GM12878 (cell line): ENCODE results near the gene TSHZ3. TPM values are rescaled to one million over a fixed set of nuclear protein-coding genes. Genes with fewer than 3 reads are reported as not detected.

Experiments used
- ATAC-seq: fragments of 200-7000 bp; cut with Tn5 transposase; 3 replicates; pipeline ENCODE4 v1.9.1; 2020; ENCODE audit warnings: mild to moderate bottlenecking, moderate library complexity
- BruUV-seq: library from RNA; stranded (reverse); fragments of 400-500 nt; replicated peaks from 2 replicates; lab custom pipeline; 2021; lab: Mats Ljungman, UMichigan
- CTCF ChIA-PET: fragments of 300-600 bp; sonication (Branson Sonifier 250); formaldehyde crosslinking; extraction: SDS; loops from one replicate; lab custom pipeline; 2021; ENCODE audit warnings: inconsistent platforms; lab: Yijun Ruan, JAX
- POLR2A ChIA-PET: fragments of 350-600 bp; formaldehyde crosslinking; extraction: SDS; loops from one replicate; lab custom pipeline; 2021; ENCODE audit warnings: inconsistent platforms; lab: Charles Lee
- RAD21 ChIA-PET: fragments of 300-600 bp; sonication (Branson Sonifier 250); formaldehyde crosslinking; loops from one replicate; lab custom pipeline; 2023; ENCODE audit warnings: antibody characterized with exemption; ENCODE audit not compliant: unreplicated experiment; lab: Charles Lee
- SMC1A ChIA-PET: fragments of 300-600 bp; sonication (Branson Sonifier 250); formaldehyde crosslinking; loops from one replicate; lab custom pipeline; 2023; ENCODE audit not compliant: unreplicated experiment, uncharacterized antibody; lab: Charles Lee
- DNase-seq: peaks from one replicate; pipeline ENCODE4 v3.0.0-alpha.2; 2011; ENCODE audit warnings: low read depth, low spot score
- FAIRE-seq: peaks from 3 replicates; lab custom pipeline; 2011; peaks lifted over from hg19 to GRCh38; lab: Jason Lieb, UNC
- H2AFZ ChIP-seq: 2 replicates; pipeline ENCODE4 v1.6.0; 2011; ENCODE audit warnings: low read depth, low read length, control low read depth; ENCODE audit not compliant: control insufficient read depth
- H3K27ac ChIP-seq: 2 replicates; pipeline ENCODE4 v1.5.1; 2011; ENCODE audit warnings: control low read depth; ENCODE audit not compliant: control insufficient read depth, insufficient read depth
- H3K27me3 ChIP-seq, 2 experiments: replicated peaks in 1 of 2; 2 replicates each; pipeline versions ENCODE4 v1.6.0 to v1.6.1; 2011; ENCODE audit warnings: low read length in 1 of 2; ENCODE audit not compliant: control insufficient read depth in 2 of 2, insufficient read depth in 2 of 2
- H3K36me3 ChIP-seq, 2 experiments: 2 replicates each; pipeline ENCODE4 v1.5.1; 2011; ENCODE audit warnings: low read length in 1 of 2; ENCODE audit not compliant: control insufficient read depth in 2 of 2, insufficient read depth in 2 of 2
- H3K4me1 ChIP-seq: 2 replicates; pipeline ENCODE4 v1.6.1; 2011; ENCODE audit warnings: mild to moderate bottlenecking, low read length, moderate library complexity, mixed read lengths; ENCODE audit not compliant: control insufficient read depth, insufficient read depth
- H3K4me2 ChIP-seq: 2 replicates; pipeline ENCODE4 v1.6.0; 2011; ENCODE audit warnings: control low read depth; ENCODE audit not compliant: control insufficient read depth, insufficient read depth
- H3K4me3 ChIP-seq: fragments of 200-600 bp; sonication (generic); 2 replicates; pipeline ENCODE4 v1.5.1; 2016
- H3K79me2 ChIP-seq: 2 replicates; pipeline ENCODE4 v1.6.0; 2011; ENCODE audit warnings: low read length; ENCODE audit not compliant: control insufficient read depth, insufficient read depth
- H3K9ac ChIP-seq: 2 replicates; pipeline ENCODE4 v1.8.0; 2011; ENCODE audit warnings: low read length, control low read depth, mixed read lengths; ENCODE audit not compliant: control insufficient read depth, insufficient read depth
- H3K9me3 ChIP-seq: replicated peaks from 3 replicates; pipeline ENCODE4 v1.5.1; 2011; ENCODE audit warnings: mild to moderate bottlenecking, low read length; ENCODE audit not compliant: control insufficient read depth, insufficient read depth
- H4K20me1 ChIP-seq: 2 replicates; pipeline ENCODE4 v1.6.0; 2011; ENCODE audit not compliant: control insufficient read depth, insufficient read depth
- CEBPB ChIP-seq, 2 experiments: fragments of 150-350 bp in 1 of 2; IDR thresholded peaks; 2 replicates each; pipeline ENCODE4 v1.6.1; 2012 to 2014; ENCODE audit warnings: low read depth in 2 of 2, low read length in 2 of 2, borderline replicate concordance in 1 of 2, inconsistent platforms in 1 of 2
- GABPA ChIP-seq: IDR thresholded peaks from 2 replicates; pipeline ENCODE4 v1.6.1; 2014; ENCODE audit warnings: antibody characterized with exemption, low read depth, mild to moderate bottlenecking, inconsistent platforms
- MTA2 ChIP-seq: fragments of 450-650 bp; IDR thresholded peaks from 2 replicates; pipeline ENCODE4 v1.6.1; 2016; ENCODE audit warnings: low read depth, mild to moderate bottlenecking, moderate library complexity
- MYC ChIP-seq: IDR thresholded peaks from 2 replicates; pipeline ENCODE4 v1.6.1; 2011; ENCODE audit warnings: mild to moderate bottlenecking, low read length, moderate library complexity, inconsistent platforms; ENCODE audit not compliant: insufficient read depth, insufficient replicate concordance, insufficient read length, severe bottlenecking
- POLR2A ChIP-seq: IDR thresholded peaks from 2 replicates; pipeline ENCODE4 v1.6.1; 2011; ENCODE audit warnings: low read depth, mild to moderate bottlenecking, low read length
- SREBF1 ChIP-seq: IDR thresholded peaks from 2 replicates; pipeline ENCODE4 v1.6.1; 2012; ENCODE audit warnings: mild to moderate bottlenecking, low read length
- TAF1 ChIP-seq: IDR thresholded peaks from 2 replicates; pipeline ENCODE4 v1.6.1; 2011; ENCODE audit warnings: mild to moderate bottlenecking, low read depth, low read length, borderline replicate concordance
- WGBS: methylation state at CpG from one replicate; pipeline ENCODE4 v1.1.6; 2016; ENCODE audit warnings: low lambda C conversion rate; ENCODE audit not compliant: insufficient replicate concordance, insufficient coverage; ENCODE audit errors: missing lambda C conversion rate; 5-methylcytosine and 5-hydroxymethylcytosine counted together
- in situ Hi-C: fragments of 300-500 bp; cut with MboI; formaldehyde crosslinking; loops from 9 replicates; pipeline ENCODE4 v1.14.3; 2018; ENCODE audit warnings: mixed read lengths
- intact Hi-C: fragments of 100-400 bp; cut with micrococcal nuclease; formaldehyde crosslinking; loops from one replicate; pipeline ENCODE4 v1.14.2; 2022; ENCODE audit not compliant: unreplicated experiment
- polyA plus RNA-seq, 11 experiments: library from polyadenylated mRNA; depleted of rRNA in 4 of 11; unstranded in 6 of 11; stranded (reverse) in 5 of 11; fragments of >200 nt; fragmentation: Nextera tagmentation in 4 of 11; fragmentation: Illumina TruSeq in 1 of 11; extraction: Ambion mirVana in 4 of 11; extraction: Trizol in 1 of 11; gene quantifications; 1 replicate in 1 of 11; 2 replicates in 10 of 11; pipeline versions ENCODE4 v1.2.1 to v1.2.3, GENCODE V29; 2011 to 2016; ENCODE audit warnings: inconsistent platforms in 2 of 11, missing spikeins in 2 of 11, low read depth in 1 of 11
- total RNA-seq, 4 experiments: library from RNA; depleted of rRNA in 3 of 4; stranded (reverse); fragments of >200 nt in 3 of 4; fragmentation: Illumina TruSeq in 1 of 4; extraction: Trizol in 1 of 4; gene quantifications; 2 replicates each; pipeline versions ENCODE4 v1.2.1 to v1.2.3, GENCODE V29; 2013 to 2021
- TF ChIP-seq, protein P1 (sequence below): fragments of 450-650 bp; IDR thresholded peaks from 2 replicates; pipeline ENCODE4 v1.6.1; 2018; ENCODE audit warnings: borderline replicate concordance, mild to moderate bottlenecking; ENCODE audit not compliant: partially characterized antibody
- TF ChIP-seq, protein P2 (sequence below): fragments of 450-650 bp; IDR thresholded peaks from 2 replicates; pipeline ENCODE4 v1.6.1; 2017; ENCODE audit warnings: antibody characterized with exemption, mild to moderate bottlenecking, moderate library complexity
- TF ChIP-seq, protein P3 (sequence below): IDR thresholded peaks from 2 replicates; pipeline ENCODE4 v1.6.1; 2011; ENCODE audit warnings: mild to moderate bottlenecking, low read depth, low read length, moderate library complexity; ENCODE audit not compliant: insufficient replicate concordance

TSHZ3 gene
- total and polyA plus RNA-seq, 10 of the 15 experiments (the other 5 are each of a cell fraction or from before 2014, with no cell fraction given): 0.23 TPM; not detected in 9

DNA sequence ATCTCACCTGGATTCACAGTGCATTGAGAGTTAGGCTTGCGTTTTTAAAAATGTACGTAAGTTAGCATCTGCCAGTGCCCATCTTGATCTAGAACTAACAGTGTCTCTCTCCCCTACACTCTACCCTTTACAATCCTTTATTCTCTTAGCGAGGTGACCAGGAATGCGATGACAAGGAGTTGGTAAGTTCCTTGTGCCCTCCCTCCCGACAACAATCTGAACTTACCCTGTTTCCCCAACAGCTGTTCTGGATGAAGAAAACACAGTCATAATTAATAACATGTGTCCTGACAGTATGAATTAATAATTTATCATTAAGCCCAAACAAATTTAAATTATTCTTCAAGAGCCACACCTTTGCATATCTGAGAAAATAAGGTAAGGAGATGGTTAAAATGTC lies 6.3 kb downstream of the TSHZ3 start:
- DNase-seq: no peak
- H3K9me3 ChIP-seq: no peaks in the 10 kb centered on the region; the same call in 2 of the 3 replicates
- no peak for ATAC-seq
- no peak overlapping the region for H3K4me3 ChIP-seq
- intact Hi-C loops (no loop called here), in situ Hi-C loops (no loop called here)
- ChIA-PET RAD21 (no interaction called here), SMC1A (no interaction called here), CTCF (no interaction called here), POLR2A (no interaction called here)
- H4K20me1 ChIP-seq: no peaks in the 10 kb centered on the region
- no peak overlapping the region for H3K4me2 ChIP-seq
- H3K36me3 ChIP-seq: no peaks in the 10 kb centered on the region
- H3K9ac ChIP-seq: no peak overlapping the region
- TF ChIP-seq CEBPB (IDR thresholded peaks at IDR 0.05; ENCODE audit: borderline replicate concordance in 1 of 2, low read depth in 2 of 2, low read length in 2 of 2) (no peak), TAF1 (no peak), MTA2 (no peak), SREBF1 (no peak), GABPA (no peak), POLR2A (no peak), MYC (no peak)
- TF ChIP-seq, protein P1, sequence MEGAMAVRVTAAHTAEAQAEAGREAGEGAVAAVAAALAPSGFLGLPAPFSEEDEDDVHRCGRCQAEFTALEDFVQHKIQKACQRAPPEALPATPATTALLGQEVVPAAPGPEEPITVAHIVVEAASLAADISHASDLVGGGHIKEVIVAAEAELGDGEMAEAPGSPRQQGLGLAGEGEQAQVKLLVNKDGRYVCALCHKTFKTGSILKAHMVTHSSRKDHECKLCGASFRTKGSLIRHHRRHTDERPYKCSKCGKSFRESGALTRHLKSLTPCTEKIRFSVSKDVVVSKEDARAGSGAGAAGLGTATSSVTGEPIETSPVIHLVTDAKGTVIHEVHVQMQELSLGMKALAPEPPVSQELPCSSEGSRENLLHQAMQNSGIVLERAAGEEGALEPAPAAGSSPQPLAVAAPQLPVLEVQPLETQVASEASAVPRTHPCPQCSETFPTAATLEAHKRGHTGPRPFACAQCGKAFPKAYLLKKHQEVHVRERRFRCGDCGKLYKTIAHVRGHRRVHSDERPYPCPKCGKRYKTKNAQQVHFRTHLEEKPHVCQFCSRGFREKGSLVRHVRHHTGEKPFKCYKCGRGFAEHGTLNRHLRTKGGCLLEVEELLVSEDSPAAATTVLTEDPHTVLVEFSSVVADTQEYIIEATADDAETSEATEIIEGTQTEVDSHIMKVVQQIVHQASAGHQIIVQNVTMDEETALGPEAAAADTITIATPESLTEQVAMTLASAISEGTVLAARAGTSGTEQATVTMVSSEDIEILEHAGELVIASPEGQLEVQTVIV: no peak
- TF ChIP-seq, protein P2, sequence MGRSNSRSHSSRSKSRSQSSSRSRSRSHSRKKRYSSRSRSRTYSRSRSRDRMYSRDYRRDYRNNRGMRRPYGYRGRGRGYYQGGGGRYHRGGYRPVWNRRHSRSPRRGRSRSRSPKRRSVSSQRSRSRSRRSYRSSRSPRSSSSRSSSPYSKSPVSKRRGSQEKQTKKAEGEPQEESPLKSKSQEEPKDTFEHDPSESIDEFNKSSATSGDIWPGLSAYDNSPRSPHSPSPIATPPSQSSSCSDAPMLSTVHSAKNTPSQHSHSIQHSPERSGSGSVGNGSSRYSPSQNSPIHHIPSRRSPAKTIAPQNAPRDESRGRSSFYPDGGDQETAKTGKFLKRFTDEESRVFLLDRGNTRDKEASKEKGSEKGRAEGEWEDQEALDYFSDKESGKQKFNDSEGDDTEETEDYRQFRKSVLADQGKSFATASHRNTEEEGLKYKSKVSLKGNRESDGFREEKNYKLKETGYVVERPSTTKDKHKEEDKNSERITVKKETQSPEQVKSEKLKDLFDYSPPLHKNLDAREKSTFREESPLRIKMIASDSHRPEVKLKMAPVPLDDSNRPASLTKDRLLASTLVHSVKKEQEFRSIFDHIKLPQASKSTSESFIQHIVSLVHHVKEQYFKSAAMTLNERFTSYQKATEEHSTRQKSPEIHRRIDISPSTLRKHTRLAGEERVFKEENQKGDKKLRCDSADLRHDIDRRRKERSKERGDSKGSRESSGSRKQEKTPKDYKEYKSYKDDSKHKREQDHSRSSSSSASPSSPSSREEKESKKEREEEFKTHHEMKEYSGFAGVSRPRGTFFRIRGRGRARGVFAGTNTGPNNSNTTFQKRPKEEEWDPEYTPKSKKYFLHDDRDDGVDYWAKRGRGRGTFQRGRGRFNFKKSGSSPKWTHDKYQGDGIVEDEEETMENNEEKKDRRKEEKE: no peak
- TF ChIP-seq, protein P3, sequence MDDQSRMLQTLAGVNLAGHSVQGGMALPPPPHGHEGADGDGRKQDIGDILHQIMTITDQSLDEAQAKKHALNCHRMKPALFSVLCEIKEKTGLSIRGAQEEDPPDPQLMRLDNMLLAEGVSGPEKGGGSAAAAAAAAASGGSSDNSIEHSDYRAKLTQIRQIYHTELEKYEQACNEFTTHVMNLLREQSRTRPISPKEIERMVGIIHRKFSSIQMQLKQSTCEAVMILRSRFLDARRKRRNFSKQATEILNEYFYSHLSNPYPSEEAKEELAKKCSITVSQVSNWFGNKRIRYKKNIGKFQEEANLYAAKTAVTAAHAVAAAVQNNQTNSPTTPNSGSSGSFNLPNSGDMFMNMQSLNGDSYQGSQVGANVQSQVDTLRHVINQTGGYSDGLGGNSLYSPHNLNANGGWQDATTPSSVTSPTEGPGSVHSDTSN: no peak
- FAIRE-seq: no peak
- H3K27me3 ChIP-seq: no peaks in the 10 kb centered on the region
- H2AFZ ChIP-seq: no peak overlapping the region
- no peaks in the 10 kb centered on the region for H3K79me2 ChIP-seq
- H3K4me1 ChIP-seq: no peaks in the 10 kb centered on the region
- no TSS peak for BruUV-seq
- 30% methylated on average over 5 of the region's 5 CpGs for WGBS
- H3K27ac ChIP-seq: no peak overlapping the region
